HG02798 (cell line): ENCODE results near the gene PLCD3.
A peak's percentile ranks its signal among the peaks of the same experiment; 100 is the strongest.

Experiments used
- ATAC-seq: cut with Tn5 transposase; IDR thresholded peaks from one replicate; pipeline ENCODE4 v1.9.1; 2021; ENCODE audit warnings: mild to moderate bottlenecking; ENCODE audit not compliant: unreplicated experiment, poor library complexity

PLCD3 gene

GRCh38 chr17:45081047-45081703, 51.1 kb downstream of the PLCD3 start:
- ATAC-seq, result no peak

- ATAC-seq, result no peak
These were observed 54.7 kb downstream of the PLCD3 start for GRCh38 chr17:45077643-45078042.

- ATAC-seq, result no peak
These were observed 58.8 kb downstream of the PLCD3 start for GRCh38 chr17:45073414-45074070.

- no peak for ATAC-seq
These were observed 61.5 kb downstream of the PLCD3 start for GRCh38 chr17:45070809-45071208.

GRCh38 chr17:45070001-45070400, 62.3 kb downstream of the PLCD3 start:
- ATAC-seq, result no peak

GRCh38 chr17:45067637-45068036, 64.7 kb downstream of the PLCD3 start:
- ATAC-seq, result no peak

GRCh38 chr17:45063198-45063597, 69.1 kb downstream of the PLCD3 start:
- no peak for ATAC-seq

- ATAC-seq, result no peak
These were observed 70.6 kb downstream of the PLCD3 start for GRCh38 chr17:45061606-45062205.

- peak; percentile 92 for ATAC-seq
These were observed 71.3 kb downstream of the PLCD3 start, which contains the start of gene NMT1 for GRCh38 chr17:45060797-45061605. Gene NMT1 (plus strand): TSS chr17:45061317. CDS start chr17:45061330, 13 bp downstream.

GRCh38 chr17:45060382-45060796, 71.9 kb downstream of the PLCD3 start:
- no peak for ATAC-seq
